ENCODE results near the gene HNRNPA1.

HNRNPA1 gene

GRCh38 chr12:54333420-54334034 lies 53.0 kb downstream of the HNRNPA1 start:
- Histone ChIP-seq H3K27me3 (ENCODE audit: insufficient read depth, insufficient read length) (no peaks in the 10 kb centered on the region), H3K4me3 (ENCODE audit: insufficient read length, low read depth) (no peak overlapping the region), H3K9me3 (ENCODE audit: insufficient read depth, low read length) (no peaks in the 10 kb centered on the region), H3K4me1 (ENCODE audit: insufficient read depth, insufficient read length) (no peaks in the 10 kb centered on the region), H3K9ac (ENCODE audit: insufficient read length, low read depth) (no peak overlapping the region), H3K36me3 (ENCODE audit: insufficient read depth, insufficient read length, low read length) (peaks cover 26% of the 10 kb centered on the region)
- no peak for DNase-seq (ENCODE audit: low read depth, low spot score)
- TF ChIP-seq SUZ12 (IDR thresholded peaks at IDR 0.05; ENCODE audit: extremely low read depth, insufficient read depth, insufficient read length): no peak
- no peak for TF ChIP-seq ZNF274 (IDR thresholded peaks at IDR 0.05; ENCODE audit: low read depth, low read length)
- no peak for TF ChIP-seq YY1 (IDR thresholded peaks at IDR 0.05; ENCODE audit: insufficient read depth, insufficient read length)
